HG03378 (cell line): ENCODE data around the gene ZNF646.

Experiments used
- ATAC-seq: cut with Tn5 transposase; IDR thresholded peaks from one replicate; pipeline ENCODE4 v1.9.1; 2021; ENCODE audit warnings: mild to moderate bottlenecking, moderate library complexity; ENCODE audit not compliant: unreplicated experiment

Gene ZNF646

GRCh38 chr16:31106509-31107464, 32.6 kb downstream of the ZNF646 start:
- no peak for ATAC-seq

- ATAC-seq = peak; percentile 60
Measured at GRCh38 chr16:31107465-31107867, 33.2 kb downstream of the ZNF646 start.

GRCh38 chr16:31108035-31108793, 34.0 kb downstream of the ZNF646 start, which contains the start of gene BCKDK:
Gene BCKDK (plus strand): TSS chr16:31108386. CDS start chr16:31109224, 838 bp downstream.
- peak; percentile 60 for ATAC-seq

- ATAC-seq = no peak
Measured at GRCh38 chr16:31108794-31109558, 34.8 kb downstream of the ZNF646 start.

GRCh38 chr16:31109622-31110021, 35.4 kb downstream of the ZNF646 start:
- ATAC-seq = no peak

- ATAC-seq = no peak
Measured at GRCh38 chr16:31110106-31111034, 36.1 kb downstream of the ZNF646 start.

GRCh38 chr16:31111881-31112466, 37.8 kb downstream of the ZNF646 start:
- ATAC-seq = no peak

GRCh38 chr16:31112711-31113110, 38.5 kb downstream of the ZNF646 start:
- ATAC-seq = no peak

GRCh38 chr16:31113121-31114120, 39.2 kb downstream of the ZNF646 start:
- no peak for ATAC-seq

- no peak for ATAC-seq
Measured at GRCh38 chr16:31114468-31114867, 40.2 kb downstream of the ZNF646 start.

- peak; percentile 73 for ATAC-seq
Measured at GRCh38 chr16:31117384-31118222, 43.4 kb downstream of the ZNF646 start, which contains the start of gene KAT8. Gene KAT8 (plus strand): TSS chr16:31117664. CDS start chr16:31117682, 18 bp downstream.

GRCh38 chr16:31118223-31119155, 44.3 kb downstream of the ZNF646 start:
- no peak for ATAC-seq

GRCh38 chr16:31120129-31120528, 45.9 kb downstream of the ZNF646 start:
- no peak for ATAC-seq

- no peak for ATAC-seq
Measured at GRCh38 chr16:31125844-31126243, 51.6 kb downstream of the ZNF646 start.

- ATAC-seq = no peak
Measured at GRCh38 chr16:31127182-31127581, 53.0 kb downstream of the ZNF646 start.
